GM13977 (cell line): ENCODE results near the gene FHL2.
"Not testable (repeated sequence)": the region's sequence is repeated elsewhere in the genome, so short reads cannot be mapped to it uniquely, and the experiment has no call there.

Experiments
- DNase-seq: peaks from one replicate; pipeline ENCODE4 v3.0.0; 2012; ENCODE audit warnings: low spot score
- CTCF ChIP-seq: IDR thresholded peaks from 2 replicates; pipeline ENCODE4 v1.5.1; 2012; ENCODE audit warnings: mild to moderate bottlenecking, control low read depth; ENCODE audit not compliant: insufficient read depth; ENCODE audit errors: extremely low read depth, missing control alignments
- in situ Hi-C: fragments of 300-500 bp; cut with MboI; formaldehyde crosslinking; loops from one replicate; pipeline ENCODE4 v1.12.0; 2022; ENCODE audit warnings: low sequenced_read_pairs, low pct_unique_long_range_greater_than_20kb, mixed read lengths, inconsistent platforms; ENCODE audit not compliant: unreplicated experiment

FHL2 gene

DNA sequence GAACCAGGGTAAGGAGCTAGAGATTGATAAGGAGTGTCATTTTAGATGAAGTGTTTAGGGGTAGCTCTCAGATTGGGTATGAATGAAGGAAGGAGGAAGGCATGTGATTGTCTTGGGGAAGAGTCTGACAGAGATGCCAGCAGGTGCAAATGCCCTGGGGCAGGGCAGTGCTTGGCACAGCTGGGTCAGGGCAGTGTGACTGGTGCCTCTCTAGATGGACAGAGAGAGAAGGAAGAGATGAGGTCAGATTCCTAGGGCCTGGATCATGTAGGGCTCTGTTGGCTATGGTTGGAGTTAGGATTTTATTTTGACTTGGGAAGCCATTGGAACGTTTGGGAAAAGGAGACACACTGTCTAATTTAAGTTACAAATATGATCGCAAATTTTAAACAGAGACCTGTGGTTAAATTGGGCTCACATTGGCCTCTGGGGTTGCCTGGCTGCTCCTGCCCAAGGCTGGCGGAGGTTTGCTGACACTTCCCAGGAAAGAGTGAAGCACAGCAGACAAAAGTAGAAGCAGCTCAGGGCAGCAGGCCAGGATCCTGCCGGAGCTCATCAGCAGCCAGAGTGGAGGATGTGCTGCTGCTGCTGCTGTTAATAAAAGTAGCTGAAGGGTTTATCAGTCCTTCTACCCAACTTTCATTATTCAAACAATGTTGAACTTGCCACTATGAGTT, 32.7 kb upstream of the FHL2 start:
- no peak for TF ChIP-seq CTCF

GRCh38 chr2:105428387-105429018, 29.7 kb upstream of the FHL2 start:
- in situ Hi-C loops = no loop called here
- TF ChIP-seq CTCF = no peak
- no peak for DNase-seq

More for the DNA sequence above, 32.7 kb upstream of the FHL2 start:
- no peak for DNase-seq
- in situ Hi-C loops = no loop called here

- in situ Hi-C loops = no loop called here
These were observed 28.6 kb upstream of the FHL2 start for GRCh38 chr2:105427485-105427884.

GRCh38 chr2:105426626-105427292, 27.9 kb upstream of the FHL2 start:
- no peak for TF ChIP-seq CTCF
- DNase-seq = no peak
- in situ Hi-C loops = no loop called here

More at GRCh38 chr2:105427485-105427884, 28.6 kb upstream of the FHL2 start:
- DNase-seq = no peak
- no peak for TF ChIP-seq CTCF

- in situ Hi-C loops = no loop called here
- no peak for TF ChIP-seq CTCF
These were observed 27.2 kb upstream of the FHL2 start for GRCh38 chr2:105425936-105426625.

GRCh38 chr2:105424836-105425235, 26.0 kb upstream of the FHL2 start:
- DNase-seq, in situ Hi-C loops: not testable (repeated sequence)

More at GRCh38 chr2:105425936-105426625, 27.2 kb upstream of the FHL2 start:
- DNase-seq = no peak
